Measurements from ENCODE around the gene PEX19.
"Not testable (repeated sequence)": the region's sequence is repeated elsewhere in the genome, so short reads cannot be mapped to it uniquely, and the experiment has no call there.

Gene PEX19

DNA sequence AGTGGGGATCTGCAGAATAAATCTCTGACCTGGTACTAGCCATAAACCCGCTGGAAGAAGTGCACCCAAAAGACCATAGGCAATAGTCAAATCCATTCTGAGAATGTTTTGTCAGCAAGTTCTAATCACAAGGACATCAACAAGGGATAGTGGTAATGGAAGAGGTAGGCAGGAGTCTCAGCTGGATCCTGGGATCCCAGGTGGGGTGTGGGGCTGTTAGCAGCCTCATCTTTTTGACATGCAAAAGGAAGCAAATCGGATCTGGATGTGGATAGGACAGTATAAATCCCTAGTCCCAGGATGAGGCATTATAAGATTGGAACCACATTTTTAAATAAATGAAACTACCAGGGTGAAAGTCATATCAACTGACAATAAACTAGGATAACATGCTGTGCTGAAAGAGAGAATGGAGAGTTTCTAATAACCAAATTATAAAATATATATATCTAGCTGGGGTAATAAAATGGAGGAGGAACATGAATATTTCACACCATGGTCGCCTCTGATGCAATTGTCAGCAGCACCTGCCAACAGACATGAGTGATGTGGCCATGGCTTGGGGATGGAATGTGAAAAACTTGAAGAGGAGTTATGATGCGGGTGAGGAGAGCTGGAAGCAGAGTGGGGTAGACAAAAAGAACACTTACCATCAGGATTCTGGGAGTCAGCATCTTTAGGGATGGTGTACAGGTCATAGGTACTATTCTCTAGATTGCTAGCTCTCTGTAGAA lies 23.7 kb upstream of the PEX19 start:
- peaks cover 4% of the 10 kb centered on the region for H3K4me1 ChIP-seq (ENCODE audit: control insufficient read depth, insufficient read depth, low read length)
- WGBS, 2 experiments, result 81 to 88% methylated on average over 3 to 4 of the region's 4 CpGs
- H3K36me3 ChIP-seq (ENCODE audit: control insufficient read depth, insufficient read depth, low read length), result peaks cover 40% of the 10 kb centered on the region
- H3K4me3 ChIP-seq (ENCODE audit: insufficient read depth, low read depth, low read length), result no peak overlapping the region
- H3K27ac ChIP-seq (ENCODE audit: insufficient read depth, low read depth, low read length, poor library complexity, severe bottlenecking), result no peak overlapping the region
- no peaks in the 10 kb centered on the region for H3K9me3 ChIP-seq (ENCODE audit: control insufficient read depth, low read length)
- H3K27me3 ChIP-seq (ENCODE audit: control insufficient read depth, insufficient read depth, low read length, poor library complexity, severe bottlenecking), result no peaks in the 10 kb centered on the region

GRCh38 chr1:160307118-160307791 lies 22.3 kb upstream of the PEX19 start:
- 70 to 72% methylated on average over 13 of the region's 13 CpGs for WGBS, 2 experiments
- no peaks in the 10 kb centered on the region for H3K27me3 ChIP-seq (ENCODE audit: control insufficient read depth, insufficient read depth, low read length, poor library complexity, severe bottlenecking)
- no peak overlapping the region for H3K27ac ChIP-seq (ENCODE audit: insufficient read depth, low read depth, low read length, poor library complexity, severe bottlenecking)
- H3K4me1 ChIP-seq (ENCODE audit: control insufficient read depth, insufficient read depth, low read length), result peaks cover 4% of the 10 kb centered on the region
- H3K4me3 ChIP-seq (ENCODE audit: insufficient read depth, low read depth, low read length), result no peak overlapping the region
- peaks cover 37% of the 10 kb centered on the region for H3K36me3 ChIP-seq (ENCODE audit: control insufficient read depth, insufficient read depth, low read length)
- H3K9me3 ChIP-seq (ENCODE audit: control insufficient read depth, low read length), result no peaks in the 10 kb centered on the region

GRCh38 chr1:160300173-160300572 lies 15.2 kb upstream of the PEX19 start:
- WGBS, 2 experiments, result 77 to 81% methylated on average over 6 of the region's 7 CpGs
- H3K4me1 ChIP-seq (ENCODE audit: control insufficient read depth, insufficient read depth, low read length), result no peaks in the 10 kb centered on the region
- no peaks in the 10 kb centered on the region for H3K9me3 ChIP-seq (ENCODE audit: control insufficient read depth, low read length)
- no peak overlapping the region for H3K27ac ChIP-seq (ENCODE audit: insufficient read depth, low read depth, low read length, poor library complexity, severe bottlenecking)
- H3K27me3 ChIP-seq (ENCODE audit: control insufficient read depth, insufficient read depth, low read length, poor library complexity, severe bottlenecking), result no peaks in the 10 kb centered on the region
- peaks cover 42% of the 10 kb centered on the region for H3K36me3 ChIP-seq (ENCODE audit: control insufficient read depth, insufficient read depth, low read length)
- no peak overlapping the region for H3K4me3 ChIP-seq (ENCODE audit: insufficient read depth, low read depth, low read length)

GRCh38 chr1:160296036-160296435 lies 11.1 kb upstream of the PEX19 start:
- Histone ChIP-seq H3K36me3 (ENCODE audit: control insufficient read depth, insufficient read depth, low read length) (peaks cover 76% of the 10 kb centered on the region), H3K4me3 (ENCODE audit: insufficient read depth, low read depth, low read length) (no peak overlapping the region), H3K4me1 (ENCODE audit: control insufficient read depth, insufficient read depth, low read length) (no peaks in the 10 kb centered on the region), H3K9me3 (ENCODE audit: control insufficient read depth, low read length) (no peaks in the 10 kb centered on the region), H3K27me3 (ENCODE audit: control insufficient read depth, insufficient read depth, low read length, poor library complexity, severe bottlenecking) (no peaks in the 10 kb centered on the region), H3K27ac (ENCODE audit: insufficient read depth, low read depth, low read length, poor library complexity, severe bottlenecking) (no peak overlapping the region)
- WGBS, 2 experiments, result 97 to 100% methylated on average over 1 of the region's 1 CpG

- H3K27ac ChIP-seq (ENCODE audit: insufficient read depth, low read depth, low read length, poor library complexity, severe bottlenecking), result no peak overlapping the region
- H3K9me3 ChIP-seq (ENCODE audit: control insufficient read depth, low read length), result no peaks in the 10 kb centered on the region
- no peaks in the 10 kb centered on the region for H3K4me1 ChIP-seq (ENCODE audit: control insufficient read depth, insufficient read depth, low read length)
- 95% methylated on average over 8 of the region's 8 CpGs for WGBS, 2 experiments
- no peak overlapping the region for H3K4me3 ChIP-seq (ENCODE audit: insufficient read depth, low read depth, low read length)
- H3K36me3 ChIP-seq (ENCODE audit: control insufficient read depth, insufficient read depth, low read length), result peaks cover 79% of the 10 kb centered on the region
- no peaks in the 10 kb centered on the region for H3K27me3 ChIP-seq (ENCODE audit: control insufficient read depth, insufficient read depth, low read length, poor library complexity, severe bottlenecking)
Measured at GRCh38 chr1:160293020-160293968, 8.4 kb upstream of the PEX19 start.

- Histone ChIP-seq H3K27ac (ENCODE audit: insufficient read depth, low read depth, low read length, poor library complexity, severe bottlenecking) (no peak overlapping the region), H3K9me3 (ENCODE audit: control insufficient read depth, low read length) (no peaks in the 10 kb centered on the region), H3K36me3 (ENCODE audit: control insufficient read depth, insufficient read depth, low read length) (peaks cover 67% of the 10 kb centered on the region), H3K27me3 (ENCODE audit: control insufficient read depth, insufficient read depth, low read length, poor library complexity, severe bottlenecking) (no peaks in the 10 kb centered on the region), H3K4me3 (ENCODE audit: insufficient read depth, low read depth, low read length) (no peak overlapping the region), H3K4me1 (ENCODE audit: control insufficient read depth, insufficient read depth, low read length) (no peaks in the 10 kb centered on the region)
- WGBS, 2 experiments, result 81 to 87% methylated on average over 11 of the region's 11 CpGs
Measured at GRCh38 chr1:160291248-160292220, 6.6 kb upstream of the PEX19 start.

- not testable (repeated sequence) for H3K27me3 ChIP-seq (ENCODE audit: control insufficient read depth, insufficient read depth, low read length, poor library complexity, severe bottlenecking); H3K27ac ChIP-seq (ENCODE audit: insufficient read depth, low read depth, low read length, poor library complexity, severe bottlenecking); H3K9me3 ChIP-seq (ENCODE audit: control insufficient read depth, low read length); H3K4me3 ChIP-seq (ENCODE audit: insufficient read depth, low read depth, low read length); H3K4me1 ChIP-seq (ENCODE audit: control insufficient read depth, insufficient read depth, low read length)
- 93 to 95% methylated on average over 12 of the region's 12 CpGs for WGBS, 2 experiments
- H3K36me3 ChIP-seq (ENCODE audit: control insufficient read depth, insufficient read depth, low read length), result peaks cover 30% of the 10 kb centered on the region
Measured at GRCh38 chr1:160287769-160288168, 2.8 kb upstream of the PEX19 start.

DNA sequence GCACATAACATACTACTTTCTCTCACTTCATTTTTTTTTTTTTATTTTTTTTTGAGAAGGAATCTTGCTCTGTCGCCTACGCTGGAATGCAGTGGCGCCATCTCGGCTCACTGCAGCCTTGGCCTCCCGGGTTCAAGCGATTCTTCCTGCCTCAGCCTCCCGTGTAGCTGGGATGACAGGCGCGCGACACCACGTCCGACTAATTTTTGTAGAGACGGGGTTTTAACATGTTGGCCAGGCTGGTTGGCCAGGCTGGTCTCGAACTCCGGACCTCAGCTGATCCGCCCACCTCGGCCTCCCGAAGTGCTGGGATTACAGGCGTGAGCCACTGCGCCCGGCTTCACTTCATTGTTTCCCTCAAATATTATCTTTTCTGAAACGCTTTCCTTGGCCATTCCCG lies 573 bp upstream of the PEX19 start:
- 91 to 93% methylated on average over 23 of the region's 23 CpGs for WGBS, 2 experiments
- H3K27me3 ChIP-seq (ENCODE audit: control insufficient read depth, insufficient read depth, low read length, poor library complexity, severe bottlenecking), result no peaks in the 10 kb centered on the region
- H3K4me3 ChIP-seq (ENCODE audit: insufficient read depth, low read depth, low read length), result peak overlapping the region; percentile 94
- peak overlapping the region; percentile 53 for H3K27ac ChIP-seq (ENCODE audit: insufficient read depth, low read depth, low read length, poor library complexity, severe bottlenecking)
- H3K9me3 ChIP-seq (ENCODE audit: control insufficient read depth, low read length), result no peaks in the 10 kb centered on the region
- H3K4me1 ChIP-seq (ENCODE audit: control insufficient read depth, insufficient read depth, low read length), result peaks cover 10% of the 10 kb centered on the region
- H3K36me3 ChIP-seq (ENCODE audit: control insufficient read depth, insufficient read depth, low read length), result peaks cover 23% of the 10 kb centered on the region

GRCh38 chr1:160284220-160284781 lies 632 bp downstream of the PEX19 start:
- H3K27ac ChIP-seq (ENCODE audit: insufficient read depth, low read depth, low read length, poor library complexity, severe bottlenecking), result no peak overlapping the region
- peaks cover 28% of the 10 kb centered on the region for H3K36me3 ChIP-seq (ENCODE audit: control insufficient read depth, insufficient read depth, low read length)
- H3K4me3 ChIP-seq (ENCODE audit: insufficient read depth, low read depth, low read length), result peak overlapping the region; percentile 94
- peaks cover 10% of the 10 kb centered on the region for H3K4me1 ChIP-seq (ENCODE audit: control insufficient read depth, insufficient read depth, low read length)
- WGBS, 2 experiments, result 12 to 14% methylated on average over 15 of the region's 15 CpGs
- no peaks in the 10 kb centered on the region for H3K9me3 ChIP-seq (ENCODE audit: control insufficient read depth, low read length)
- no peaks in the 10 kb centered on the region for H3K27me3 ChIP-seq (ENCODE audit: control insufficient read depth, insufficient read depth, low read length, poor library complexity, severe bottlenecking)
